Amniotic epithelial cell (primary cell): Measurements from ENCODE around the gene PTPRQ.

Experiments
- DNase-seq: peaks from one replicate; pipeline ENCODE4 v3.0.0-alpha.2; 2010; ENCODE audit warnings: low read depth

The PTPRQ gene

GRCh38 chr12:80702889-80703805, 259.1 kb downstream of the PTPRQ start:
- peak; percentile 84 for DNase-seq

GRCh38 chr12:80704420-80704819, 260.4 kb downstream of the PTPRQ start:
- DNase-seq = no peak

GRCh38 chr12:80707126-80707829, 263.2 kb downstream of the PTPRQ start, which contains the start of gene MYF6:
Gene MYF6 (plus strand): TSS chr12:80707634. CDS start chr12:80707720, 86 bp downstream.
- DNase-seq = no peak

DNA sequence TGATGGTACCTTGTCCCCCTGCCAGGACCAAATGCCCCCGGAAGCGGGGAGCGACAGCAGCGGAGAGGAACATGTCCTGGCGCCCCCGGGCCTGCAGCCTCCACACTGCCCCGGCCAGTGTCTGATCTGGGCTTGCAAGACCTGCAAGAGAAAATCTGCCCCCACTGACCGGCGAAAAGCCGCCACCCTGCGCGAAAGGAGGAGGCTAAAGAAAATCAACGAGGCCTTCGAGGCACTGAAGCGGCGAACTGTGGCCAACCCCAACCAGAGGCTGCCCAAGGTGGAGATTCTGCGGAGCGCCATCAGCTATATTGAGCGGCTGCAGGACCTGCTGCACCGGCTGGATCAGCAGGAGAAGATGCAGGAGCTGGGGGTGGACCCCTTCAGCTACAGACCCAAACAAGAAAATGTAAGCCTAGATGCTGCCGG, 263.8 kb downstream of the PTPRQ start:
- no peak for DNase-seq

GRCh38 chr12:80708259-80708974, 264.4 kb downstream of the PTPRQ start:
- DNase-seq = peak; percentile 11

DNA sequence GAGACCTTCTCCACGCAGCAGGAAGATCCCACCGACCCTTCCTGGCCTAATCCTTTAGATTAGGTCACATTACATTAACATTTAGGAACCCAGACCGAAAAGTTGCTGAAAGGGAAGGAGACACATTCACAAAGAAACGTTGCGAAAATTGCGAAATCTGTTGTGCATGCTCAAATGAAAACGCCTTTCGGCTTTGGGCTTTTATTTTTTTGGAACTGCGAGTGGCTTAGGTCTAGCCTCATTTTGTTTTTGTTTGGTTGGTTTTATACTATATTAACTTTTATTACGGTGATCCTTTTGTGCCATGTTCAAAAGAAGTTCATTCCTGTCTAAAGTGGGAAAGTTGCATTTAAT, 264.9 kb downstream of the PTPRQ start:
- peak; percentile 12 for DNase-seq

DNA sequence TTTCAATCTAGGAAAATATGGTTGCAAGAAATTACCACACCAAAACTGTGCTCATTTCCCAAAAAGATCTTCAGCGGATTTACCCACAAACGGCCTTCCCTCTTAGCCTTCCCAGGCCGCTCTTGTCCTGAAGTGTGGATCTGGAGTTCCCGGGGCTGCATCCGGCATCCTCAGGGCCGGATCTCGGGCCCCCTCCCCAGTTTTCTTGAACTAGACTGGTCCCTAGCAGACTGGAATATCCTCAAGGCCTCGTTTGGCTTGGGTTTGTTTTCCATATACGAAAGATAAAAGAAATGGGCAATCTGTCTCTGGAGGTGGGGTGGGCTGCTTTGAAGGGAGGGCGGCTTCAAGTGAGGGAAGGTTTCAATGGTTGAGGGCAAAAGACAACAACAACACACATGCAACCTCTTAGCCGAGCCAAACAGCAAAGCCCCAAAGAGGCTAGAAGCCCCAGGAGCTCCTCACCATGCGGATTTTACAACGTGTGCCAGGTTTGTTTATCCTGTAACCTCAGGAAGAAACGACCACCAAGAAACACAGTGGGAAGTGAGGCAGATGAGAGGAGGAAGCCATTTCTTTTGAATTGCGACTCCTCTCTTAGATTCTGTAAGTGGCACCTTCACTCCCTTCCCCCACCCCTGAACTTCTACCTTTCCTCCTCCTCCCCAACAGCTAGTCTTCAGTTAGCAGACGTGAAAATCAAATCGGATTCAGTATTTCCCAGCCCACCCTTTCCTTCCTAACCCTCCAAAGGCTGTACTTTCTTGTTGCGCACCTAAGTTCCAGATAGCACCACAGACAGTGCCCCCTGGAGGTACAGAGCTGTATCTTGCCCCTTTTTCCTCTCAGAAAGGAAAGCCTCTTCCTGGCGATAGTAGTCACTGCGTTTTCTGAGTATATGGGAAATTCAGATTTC, 266.0 kb downstream of the PTPRQ start:
- peak; percentile 14 for DNase-seq

- DNase-seq = no peak
These were observed 266.9 kb downstream of the PTPRQ start for GRCh38 chr12:80710727-80711449.

GRCh38 chr12:80711866-80712265, 267.8 kb downstream of the PTPRQ start:
- DNase-seq = no peak

DNA sequence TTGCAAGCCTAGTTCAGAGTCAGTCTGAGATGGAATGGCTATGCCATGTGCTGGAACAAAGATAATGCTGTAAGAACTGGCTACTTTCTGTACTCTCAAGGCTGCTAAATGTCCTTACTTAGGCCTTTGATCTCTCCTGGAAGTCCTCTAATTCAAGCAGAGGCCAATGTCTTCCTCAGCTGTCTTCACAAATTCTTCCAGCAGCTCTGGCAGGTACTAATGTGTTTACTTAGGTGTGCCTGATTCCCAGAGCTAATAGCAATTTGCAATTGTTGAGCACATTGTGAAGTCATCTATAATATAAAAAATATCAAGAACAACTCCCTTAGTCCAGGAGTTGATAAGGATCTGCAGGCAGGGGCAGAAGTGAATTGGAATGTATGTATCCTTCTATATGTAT, 268.8 kb downstream of the PTPRQ start:
- DNase-seq = no peak

GRCh38 chr12:80713419-80713818, 269.4 kb downstream of the PTPRQ start:
- DNase-seq = no peak

DNA sequence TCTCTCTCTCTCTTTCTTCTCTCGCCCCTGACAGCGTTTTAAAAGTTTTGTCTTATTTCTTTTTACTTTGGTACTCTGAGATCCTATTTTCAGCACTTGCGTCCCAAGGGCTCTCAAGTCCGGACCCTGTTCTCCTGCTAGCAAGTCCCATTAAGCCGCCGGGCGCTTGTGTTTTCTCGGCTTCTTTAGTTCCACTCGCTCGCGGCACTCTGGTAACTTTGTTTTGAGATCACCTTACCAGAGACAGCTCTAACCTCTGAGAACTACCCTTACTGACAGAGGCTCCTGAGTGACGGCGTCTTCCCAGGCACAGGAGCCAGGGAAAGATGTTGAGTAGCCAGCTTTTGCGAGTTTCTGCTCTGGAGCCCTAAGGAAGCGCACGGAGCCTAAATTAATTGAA, 270.0 kb downstream of the PTPRQ start:
- DNase-seq = peak; percentile 31

DNA sequence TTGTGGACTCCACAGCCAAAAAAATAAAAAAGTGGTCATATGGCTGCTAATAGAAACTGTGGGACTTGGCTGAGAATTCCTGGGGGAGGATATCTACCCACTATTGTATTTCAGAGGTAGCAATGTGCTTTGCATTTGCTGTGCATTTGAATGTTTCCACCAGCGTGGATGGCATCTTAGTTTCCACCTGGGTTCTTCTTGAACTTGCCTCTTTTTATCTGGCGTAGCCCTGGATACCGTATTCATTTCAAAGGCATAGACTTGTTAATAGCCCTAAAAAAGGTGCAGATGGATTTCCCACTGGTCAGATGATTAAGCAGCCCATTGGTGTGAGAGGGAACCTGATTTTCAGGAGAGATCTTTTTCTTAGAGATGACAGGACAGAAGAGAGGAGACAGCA, 270.8 kb downstream of the PTPRQ start:
- DNase-seq = no peak

DNA sequence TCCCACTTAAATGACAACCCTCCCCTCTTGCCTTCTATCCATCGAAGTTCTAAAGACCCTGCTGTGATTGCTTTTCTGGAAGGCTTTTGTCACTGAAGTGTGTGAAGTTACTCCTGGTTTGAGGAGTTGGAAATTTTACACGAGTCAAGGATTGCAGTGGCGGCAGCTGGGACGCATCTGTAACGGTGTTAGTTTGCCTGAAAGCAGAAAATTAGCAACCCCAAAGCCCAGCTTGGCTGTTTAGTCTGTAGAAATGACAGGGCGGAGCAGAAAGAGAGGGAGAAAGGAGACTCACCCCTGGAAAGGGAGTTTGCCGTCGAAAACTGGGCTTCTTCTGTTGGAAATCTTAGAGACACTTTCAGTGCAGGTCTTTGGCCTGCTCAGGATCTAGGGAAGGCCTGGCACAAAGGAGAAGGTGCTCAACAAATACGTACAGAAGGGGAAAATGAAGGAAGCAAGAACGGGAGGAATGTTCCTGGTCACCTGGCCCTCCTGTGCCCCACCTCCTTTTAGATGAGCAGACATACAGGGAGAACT, 271.7 kb downstream of the PTPRQ start:
- no peak for DNase-seq

- DNase-seq = no peak
These were observed 272.8 kb downstream of the PTPRQ start, which contains the start of gene MYF5 for GRCh38 chr12:80716696-80717469. Gene MYF5 (plus strand): TSS chr12:80716912. CDS start chr12:80717064, 152 bp downstream.

GRCh38 chr12:80717856-80718255, 273.8 kb downstream of the PTPRQ start:
- DNase-seq = no peak

- no peak for DNase-seq
These were observed 276.5 kb downstream of the PTPRQ start for GRCh38 chr12:80720516-80720915.

- DNase-seq = no peak
These were observed 277.3 kb downstream of the PTPRQ start for GRCh38 chr12:80721326-80721725.
